Measurements from ENCODE around the gene NODAL.
A peak's percentile ranks its signal among the peaks of the same experiment; 100 is the strongest.

NODAL gene

DNA sequence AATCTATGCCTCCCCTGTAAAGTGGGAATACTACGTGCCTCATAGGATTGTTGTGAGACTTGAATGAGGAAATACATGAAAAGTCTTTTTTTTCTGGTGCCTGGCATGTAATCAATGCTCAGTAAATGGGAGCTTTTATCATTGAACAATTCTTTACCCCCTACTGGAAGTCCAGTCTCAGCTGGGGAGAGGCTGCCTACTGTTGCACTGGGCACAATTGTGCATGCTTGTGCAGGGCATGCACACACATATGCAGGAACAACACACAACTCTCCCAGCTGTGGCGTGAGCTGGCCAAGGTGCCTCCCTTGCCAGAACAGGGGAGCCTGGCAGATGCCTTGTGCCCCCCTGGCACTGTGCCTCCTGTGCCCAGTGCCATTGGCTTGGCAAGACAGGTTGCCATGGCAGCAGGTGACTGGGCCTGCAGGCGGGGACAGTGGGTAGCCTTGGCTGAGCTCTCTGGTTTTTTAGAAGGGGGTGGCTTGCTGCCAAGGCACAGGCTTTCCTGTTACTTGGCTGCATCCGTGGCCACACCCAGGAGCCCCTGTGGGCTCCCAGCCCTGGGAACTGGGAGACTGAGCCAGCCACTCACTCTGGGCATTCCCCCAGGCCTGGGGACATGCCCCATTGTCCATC is 21.0 kb upstream of the NODAL start:
- peak; percentile 46 to 72 for DNase-seq

- peak; percentile 20 to 35 for DNase-seq
Observed at GRCh38 chr10:70461397-70462348, 20.2 kb upstream of the NODAL start.

DNA sequence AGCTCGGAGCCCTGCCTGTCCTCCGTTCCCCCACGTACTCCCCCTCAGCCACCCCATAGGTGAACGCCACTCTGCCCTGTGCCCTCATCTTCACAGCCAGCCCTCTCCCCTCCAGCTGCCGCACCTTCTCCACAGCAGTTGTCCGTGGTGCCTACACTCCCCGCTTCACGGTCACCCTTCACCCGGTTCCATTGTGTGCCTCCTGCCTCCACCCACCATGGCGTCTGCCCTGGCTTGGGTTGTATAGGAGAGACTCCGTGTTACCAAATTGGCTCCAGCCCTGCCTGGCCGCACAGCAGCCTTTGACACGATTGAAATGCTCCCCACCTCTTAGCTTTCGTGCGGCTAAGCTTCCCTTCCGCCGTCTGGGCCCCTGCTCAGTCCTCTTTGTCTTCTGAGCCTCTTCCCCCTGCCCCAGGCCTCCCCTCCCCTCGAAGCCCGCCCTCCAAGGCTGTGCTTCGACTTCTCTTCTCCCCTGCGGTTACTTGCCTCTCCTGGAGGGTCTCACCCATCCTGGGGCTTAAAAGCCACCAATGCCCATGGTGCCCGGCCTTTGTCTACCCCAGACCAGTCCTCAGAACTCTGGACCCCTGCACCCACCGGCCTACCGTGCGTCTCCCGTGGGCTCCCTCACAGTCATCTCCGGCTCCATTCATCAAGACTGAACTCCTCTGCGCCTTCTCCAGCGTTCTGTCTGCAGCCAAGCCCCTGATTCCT is 18.5 kb upstream of the NODAL start:
- no peak for DNase-seq

- DNase-seq = no peak
Observed at GRCh38 chr10:70459061-70459773, 17.7 kb upstream of the NODAL start.

DNA sequence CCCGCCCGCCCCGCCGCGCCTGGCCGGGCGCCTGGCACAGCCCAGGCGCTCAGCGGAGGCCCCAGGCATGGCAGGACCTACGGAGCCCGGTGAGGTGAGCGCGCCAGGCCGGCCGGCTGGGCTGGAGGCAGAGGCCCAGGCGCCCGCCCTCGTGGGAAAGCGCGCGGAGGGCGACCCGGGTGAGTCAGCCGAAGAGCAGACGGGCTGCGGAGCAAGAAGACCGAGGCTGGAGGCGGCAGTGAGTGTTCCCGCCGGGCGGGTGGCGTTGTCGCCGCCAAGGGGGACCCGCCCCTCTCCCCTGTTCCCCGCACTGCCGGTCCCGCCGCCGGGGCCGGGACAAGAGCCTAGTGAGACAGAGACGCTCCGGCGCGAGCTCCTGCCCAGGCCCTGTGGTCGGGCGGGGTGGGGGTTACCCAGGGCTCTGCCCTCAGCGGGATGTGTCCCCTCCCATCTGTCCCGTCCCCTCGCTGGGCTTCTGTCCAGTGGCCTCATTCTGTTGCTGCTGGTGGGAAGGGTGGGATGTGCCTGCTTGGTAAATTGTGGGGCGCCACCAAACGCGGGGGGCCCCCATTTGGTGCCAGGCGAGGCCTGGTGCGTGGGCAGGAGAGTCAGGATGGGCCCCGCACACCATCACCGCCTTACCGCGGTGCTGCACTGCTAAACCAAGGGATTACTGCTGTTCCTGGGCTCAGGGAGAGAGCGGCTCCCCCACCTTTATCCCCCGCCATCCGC is 17.0 kb upstream of the NODAL start:
- DNase-seq = peak in 1 of 2 donors; percentile 11

- no peak for DNase-seq
Observed at GRCh38 chr10:70457759-70458305, 16.4 kb upstream of the NODAL start.

DNA sequence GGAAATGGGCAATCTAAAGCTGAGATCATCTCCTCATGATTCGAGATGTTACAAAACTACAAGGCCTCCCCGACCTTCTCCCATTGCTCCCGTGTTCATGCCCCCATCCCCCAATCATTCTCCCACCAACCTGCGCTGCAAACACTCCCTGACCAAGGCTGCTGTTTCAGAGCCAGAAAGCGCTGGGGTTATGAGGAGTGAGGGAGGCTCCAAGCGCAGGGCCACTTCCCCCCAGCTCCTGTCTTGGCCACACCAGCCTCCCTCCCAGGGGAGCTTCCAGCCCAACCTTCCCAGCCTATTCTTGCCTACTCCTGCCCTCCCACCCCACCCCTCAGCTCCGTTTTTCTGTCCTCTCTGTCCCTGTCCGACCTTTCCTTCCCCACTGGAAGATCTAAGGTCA is 14.7 kb upstream of the NODAL start:
- DNase-seq = no peak

- DNase-seq = no peak
Observed at GRCh38 chr10:70455213-70455630, 13.7 kb upstream of the NODAL start.

- no peak for DNase-seq
Observed at GRCh38 chr10:70448236-70448635, 6.8 kb upstream of the NODAL start.

DNA sequence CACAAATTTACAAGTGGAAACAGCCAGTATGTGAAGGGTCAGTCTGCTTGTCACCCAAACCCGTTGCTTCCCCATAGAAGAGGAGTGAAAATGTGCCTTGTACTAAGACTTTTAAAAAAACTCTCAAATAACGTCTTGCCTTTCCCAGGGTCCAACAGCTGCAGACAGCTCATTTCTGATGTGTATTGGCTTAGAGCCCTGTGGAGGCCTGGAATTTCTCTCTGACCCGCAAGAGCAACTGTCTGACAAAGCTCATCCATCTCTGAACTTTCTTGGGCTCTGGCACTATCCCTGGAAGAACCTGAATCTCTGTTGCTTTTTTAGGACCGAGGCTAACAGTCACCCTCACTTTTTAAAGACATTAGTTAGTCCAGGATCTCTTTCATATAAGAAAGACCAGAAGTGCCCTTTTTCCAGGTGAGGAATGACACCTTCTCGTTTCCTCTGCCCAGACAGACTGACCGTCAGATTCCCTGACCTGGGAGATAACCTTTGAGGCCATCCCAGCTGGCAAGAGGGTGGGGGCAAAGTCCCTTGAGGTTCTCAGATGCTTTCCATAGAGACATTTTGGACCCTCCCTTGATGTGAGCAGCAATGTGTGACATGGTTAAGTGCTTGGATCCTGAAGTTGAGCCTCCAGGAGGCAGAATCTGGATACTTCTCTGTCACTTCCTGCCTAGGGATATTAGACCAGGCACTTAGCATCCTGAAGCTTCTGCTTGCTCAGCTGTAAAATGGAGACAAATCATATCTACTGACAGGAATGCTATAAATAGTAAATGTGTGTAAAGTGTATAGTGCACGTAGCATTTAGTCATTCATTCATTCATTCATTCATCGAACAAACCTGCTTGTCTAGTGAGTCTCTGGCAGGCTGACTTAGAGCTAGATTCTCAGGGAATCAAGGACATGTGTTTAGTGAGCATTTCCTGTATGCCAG is 4.5 kb upstream of the NODAL start:
- DNase-seq = no peak

DNA sequence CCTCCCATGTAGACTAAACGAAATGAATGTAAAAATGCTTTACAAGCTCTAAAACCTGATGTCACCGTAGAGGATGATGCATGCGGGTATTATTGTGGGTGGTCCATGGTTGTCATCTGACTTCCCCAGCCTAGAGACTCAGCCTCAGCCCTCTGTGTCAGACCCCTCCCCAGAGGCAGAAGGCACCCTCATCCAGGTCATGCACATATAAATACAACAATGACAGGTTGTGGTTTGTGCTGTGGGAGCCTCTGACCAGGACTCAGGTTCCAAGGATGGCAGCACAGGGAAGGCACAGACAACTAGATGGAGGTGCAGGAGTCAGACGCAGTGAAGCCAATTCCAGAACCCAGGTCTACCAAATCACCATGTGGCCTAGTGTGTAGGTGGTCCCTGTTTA is 3.3 kb upstream of the NODAL start:
- no peak for DNase-seq

GRCh38 chr10:70442332-70442988 is 979 bp upstream of the NODAL start:
- no peak for DNase-seq

DNA sequence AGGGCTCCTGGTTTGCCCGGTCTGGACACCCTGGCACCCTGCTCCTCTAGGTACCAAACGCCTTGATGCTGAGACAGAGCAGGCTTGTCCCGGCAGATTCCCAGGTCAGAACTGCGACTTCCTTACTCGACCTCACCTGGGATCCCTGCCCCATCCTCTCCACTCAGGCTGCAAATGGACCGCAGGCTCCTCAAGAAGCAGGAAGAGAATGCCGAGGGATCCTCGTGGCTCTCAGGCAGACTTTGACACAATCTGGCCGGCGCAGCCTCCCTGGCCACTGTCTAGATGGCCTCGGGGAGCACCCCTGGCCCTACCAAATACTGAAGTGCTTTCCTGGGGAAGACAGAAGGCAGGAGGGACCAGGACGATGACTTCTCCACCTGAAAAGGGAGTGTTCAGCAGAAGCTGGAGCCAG is 421 bp upstream of the NODAL start:
- DNase-seq = no peak

- peak in 1 of 2 donors; percentile 5 for DNase-seq
Observed at GRCh38 chr10:70440296-70441160, 953 bp downstream of the NODAL start.

GRCh38 chr10:70437721-70438120 is 3.8 kb downstream of the NODAL start:
- DNase-seq = no peak

GRCh38 chr10:70435241-70436085 is 6.0 kb downstream of the NODAL start:
- no peak for DNase-seq

- DNase-seq = no peak
Observed at GRCh38 chr10:70433581-70434280, 7.8 kb downstream of the NODAL start.
